Stimulated activated CD4-positive, alpha-beta T cell treated with anti-CD3 and anti-CD28 coated beads, Interleukin-2, amount 100 ng/mL, for 48 hours (primary cell): ENCODE results near the gene ALDH16A1.

Experiments
- DNase-seq, 2 donors: peaks; one replicate each; pipeline ENCODE4 v3.0.0-alpha.2; 2020

ALDH16A1 gene

GRCh38 chr19:49490287-49491029, 37.4 kb downstream of the ALDH16A1 start:
- DNase-seq, result no peak

- no peak for DNase-seq
Observed at GRCh38 chr19:49491030-49491803, 38.2 kb downstream of the ALDH16A1 start.

GRCh38 chr19:49491804-49492572, 39.0 kb downstream of the ALDH16A1 start:
- DNase-seq, result no peak

- no peak for DNase-seq
Observed at GRCh38 chr19:49492573-49493405, 39.8 kb downstream of the ALDH16A1 start.

- no peak for DNase-seq
Observed at GRCh38 chr19:49496574-49497008, 43.6 kb downstream of the ALDH16A1 start.

GRCh38 chr19:49497047-49497788, 44.2 kb downstream of the ALDH16A1 start:
- peak in 1 of 2 donors; percentile 64 for DNase-seq

GRCh38 chr19:49497789-49498103, 44.7 kb downstream of the ALDH16A1 start:
- no peak for DNase-seq

GRCh38 chr19:49498475-49498874, 45.5 kb downstream of the ALDH16A1 start:
- no peak for DNase-seq

GRCh38 chr19:49499030-49499670, 46.1 kb downstream of the ALDH16A1 start:
- no peak for DNase-seq

GRCh38 chr19:49502866-49503581, 50.0 kb downstream of the ALDH16A1 start:
- no peak for DNase-seq

GRCh38 chr19:49503582-49503962, 50.5 kb downstream of the ALDH16A1 start:
- no peak for DNase-seq

- peak; percentile 75 to 80 for DNase-seq
Observed at GRCh38 chr19:49506575-49507105, 53.6 kb downstream of the ALDH16A1 start.

- no peak for DNase-seq
Observed at GRCh38 chr19:49507803-49508494, 54.9 kb downstream of the ALDH16A1 start.

- DNase-seq, result no peak
Observed at GRCh38 chr19:49512970-49513745, 60.1 kb downstream of the ALDH16A1 start.

- no peak for DNase-seq
Observed at GRCh38 chr19:49513746-49514118, 60.7 kb downstream of the ALDH16A1 start.

- DNase-seq, result no peak
Observed at GRCh38 chr19:49514151-49514550, 61.1 kb downstream of the ALDH16A1 start.

GRCh38 chr19:49515767-49516166, 62.7 kb downstream of the ALDH16A1 start:
- DNase-seq, result no peak

GRCh38 chr19:49518033-49518432, 65.0 kb downstream of the ALDH16A1 start:
- DNase-seq, result no peak
